Measurements from ENCODE around the gene HCN4. TPM values are rescaled to one million over a fixed set of nuclear protein-coding genes. Genes with fewer than 3 reads are reported as not detected.

HCN4 gene
- total RNA-seq, 1 experiment from 2014 or later: 10.5 TPM

GRCh38 chr15:73338058-73338457 is 30.7 kb downstream of the HCN4 start:
- H3K27me3 Mint-ChIP-seq (ENCODE audit: low read depth): no peaks in the 10 kb centered on the region
- CTCF ChIA-PET: no interaction called here
- no peak overlapping the region for H3K27ac Mint-ChIP-seq
- H3K9me3 Mint-ChIP-seq: peaks cover 3% of the 10 kb centered on the region
- TF ChIP-seq ZNF281 (CRISPR knock-in tag; IDR thresholded peaks at IDR 0.05): no peak
- H3K4me1 Mint-ChIP-seq: no peaks in the 10 kb centered on the region
- ATAC-seq (no peak), DNase-seq (ENCODE audit: low spot score) (no peak)
- H3K36me3 Mint-ChIP-seq: peaks cover 6% of the 10 kb centered on the region
- POLR2A ChIA-PET: no interaction called here
- H3K4me3 Mint-ChIP-seq: no peak overlapping the region

GRCh38 chr15:73337187-73337586 is 31.6 kb downstream of the HCN4 start:
- POLR2A ChIA-PET: no interaction called here
- H3K27me3 Mint-ChIP-seq (ENCODE audit: low read depth): no peaks in the 10 kb centered on the region
- CTCF ChIA-PET: no interaction called here
- H3K4me1 Mint-ChIP-seq: no peaks in the 10 kb centered on the region
- ATAC-seq (no peak), DNase-seq (ENCODE audit: low spot score) (no peak)
- no peak overlapping the region for H3K27ac Mint-ChIP-seq
- H3K36me3 Mint-ChIP-seq: no peaks in the 10 kb centered on the region
- H3K4me3 Mint-ChIP-seq: no peak overlapping the region
- H3K9me3 Mint-ChIP-seq: no peaks in the 10 kb centered on the region
- TF ChIP-seq SP1 (CRISPR knock-in tag; conservative IDR thresholded peaks at IDR 0.05) (no peak), ATF1 (CRISPR knock-in tag; IDR thresholded peaks at IDR 0.05) (no peak), HMGXB4 (CRISPR knock-in tag; IDR thresholded peaks at IDR 0.05) (no peak), OVOL2 (CRISPR knock-in tag; IDR thresholded peaks at IDR 0.05; ENCODE audit: borderline replicate concordance) (no peak), FOXJ3 (CRISPR knock-in tag; IDR thresholded peaks at IDR 0.05; ENCODE audit: borderline replicate concordance) (no peak), ZNF263 (CRISPR knock-in tag; IDR thresholded peaks at IDR 0.05; ENCODE audit: low read depth) (no peak), TEAD1 (CRISPR knock-in tag; IDR thresholded peaks at IDR 0.05) (no peak), ZNF281 (CRISPR knock-in tag; IDR thresholded peaks at IDR 0.05) (no peak), ZNF121 (CRISPR knock-in tag; IDR thresholded peaks at IDR 0.05) (no peak), USF2 (CRISPR knock-in tag; IDR thresholded peaks at IDR 0.05) (no peak), CDX4 (CRISPR knock-in tag; IDR thresholded peaks at IDR 0.05; ENCODE audit: borderline replicate concordance) (no peak), ERG (CRISPR knock-in tag; IDR thresholded peaks at IDR 0.05) (no peak), MXD4 (CRISPR knock-in tag; IDR thresholded peaks at IDR 0.05; ENCODE audit: borderline replicate concordance) (no peak), CTCF (IDR thresholded peaks at IDR 0.05) (no peak), PRDM15 (CRISPR knock-in tag; IDR thresholded peaks at IDR 0.05) (no peak), ZNF425 (CRISPR knock-in tag; conservative IDR thresholded peaks at IDR 0.05) (no peak)

Data from WTC11 (cell line).